HepG2 (cell line): ENCODE measurements around the gene SH3GL1. TPM values are rescaled to one million over a fixed set of nuclear protein-coding genes. Genes with fewer than 3 reads are reported as not detected.
A peak's percentile ranks its signal among the peaks of the same experiment; 100 is the strongest.

ENCODE experiments used
- BCL6 ChIP-seq: IDR thresholded peaks from 2 replicates; pipeline ENCODE4 v1.6.1; 2016; ENCODE audit warnings: missing genetic modification reagents, missing compliant biosample characterization
- CBFB ChIP-seq: sonication (generic); formaldehyde crosslinking; IDR thresholded peaks from 2 replicates; pipeline ENCODE4 v1.4.0; 2020; ENCODE audit warnings: missing genetic modification reagents
- CEBPB ChIP-seq: IDR thresholded peaks from 2 replicates; pipeline ENCODE4 v1.6.1; 2011; ENCODE audit warnings: low read depth, low read length, improper control_type of control experiment, borderline replicate concordance
- CHD2 ChIP-seq: IDR thresholded peaks from 2 replicates; pipeline ENCODE4 v1.6.1; 2011; ENCODE audit warnings: low read depth, low read length, improper control_type of control experiment
- DR1 ChIP-seq: sonication (generic); formaldehyde crosslinking; IDR thresholded peaks from 2 replicates; pipeline ENCODE4 v1.8.0; 2021; ENCODE audit warnings: mild to moderate bottlenecking, missing genetic modification reagents, inconsistent platforms
- GLI4 ChIP-seq: sonication (generic); formaldehyde crosslinking; IDR thresholded peaks from 2 replicates; pipeline ENCODE4 v1.5.1; 2020; ENCODE audit warnings: missing genetic modification reagents, mild to moderate bottlenecking, moderate library complexity, borderline replicate concordance
- HMG20B ChIP-seq: conservative IDR thresholded peaks from 2 replicates; pipeline ENCODE4 v1.6.1; 2016; ENCODE audit warnings: missing genetic modification reagents, missing compliant biosample characterization
- HMGA1 ChIP-seq: sonication (generic); formaldehyde crosslinking; conservative IDR thresholded peaks from 2 replicates; pipeline ENCODE4 v1.4.0; 2020; ENCODE audit warnings: missing genetic modification reagents
- HOXA5 ChIP-seq: sonication (generic); formaldehyde crosslinking; IDR thresholded peaks from 2 replicates; pipeline ENCODE4 v1.4.0; 2020; ENCODE audit warnings: missing genetic modification reagents
- KDM3A ChIP-seq: IDR thresholded peaks from 2 replicates; pipeline ENCODE4 v1.6.1; 2018; ENCODE audit warnings: low read depth, missing compliant biosample characterization
- MAFK ChIP-seq, 2 experiments: IDR thresholded peaks in 1 of 2; conservative IDR thresholded peaks in 1 of 2; 2 replicates each; pipeline ENCODE4 v1.6.1; 2011; ENCODE audit warnings: improper control_type of control experiment in 2 of 2, low read length in 2 of 2
- NFE2L2 ChIP-seq: fragments of 150-350 bp; IDR thresholded peaks from 2 replicates; pipeline ENCODE4 v1.6.1; 2014; ENCODE audit warnings: low read length
- NR3C1 ChIP-seq: sonication (generic); formaldehyde crosslinking; IDR thresholded peaks from 2 replicates; pipeline ENCODE4 v1.4.0; 2020; ENCODE audit warnings: missing genetic modification reagents
- SOX6 ChIP-seq, 2 experiments: fragments of 450-650 bp in 1 of 2; sonication (generic) in 1 of 2; formaldehyde crosslinking in 1 of 2; IDR thresholded peaks; 2 replicates each; pipeline versions ENCODE4 v1.4.0 to v1.6.1; 2017 to 2020; ENCODE audit warnings: antibody characterized with exemption in 1 of 2, mild to moderate bottlenecking in 1 of 2, missing genetic modification reagents in 1 of 2
- SRSF4 ChIP-seq: fragments of 200-400 bp; formaldehyde crosslinking; IDR thresholded peaks from one replicate; pipeline ENCODE4 v1.6.1; 2018; ENCODE audit warnings: mild to moderate bottlenecking, low read depth, low read length, moderate library complexity; ENCODE audit not compliant: poor library complexity, severe bottlenecking
- U2AF1 ChIP-seq: fragments of 200-400 bp; formaldehyde crosslinking; optimal IDR thresholded peaks from 2 replicates; pipeline ENCODE3; 2017; ENCODE audit warnings: mild to moderate bottlenecking, low read depth, low read length
- ZMYM3 ChIP-seq: sonication (generic); formaldehyde crosslinking; IDR thresholded peaks from 2 replicates; pipeline ENCODE4 v1.5.1; 2020; ENCODE audit warnings: mild to moderate bottlenecking, missing genetic modification reagents
- ZNF776 ChIP-seq: sonication (generic); formaldehyde crosslinking; IDR thresholded peaks from 2 replicates; pipeline ENCODE4 v1.4.0; 2020; ENCODE audit warnings: mild to moderate bottlenecking, missing genetic modification reagents
- polyA plus RNA-seq, 8 experiments: library from polyadenylated mRNA; depleted of rRNA in 3 of 8; stranded (reverse) in 7 of 8; unstranded in 1 of 8; fragments of >200 nt; fragmentation: Illumina TruSeq in 4 of 8; extraction: Trizol in 4 of 8; gene quantifications; 2 replicates each; pipeline versions ENCODE4 v1.2.1 to v1.2.3, GENCODE V29; 2011 to 2016; ENCODE audit warnings: low read depth in 4 of 8, missing spikeins in 1 of 8, mixed read lengths in 1 of 8; ENCODE audit not compliant: insufficient read depth in 1 of 8
- total RNA-seq, 5 experiments: library from RNA; depleted of rRNA; stranded (reverse); fragments of >200 nt; fragmentation: Illumina TruSeq; extraction: Trizol; gene quantifications; 2 replicates each; pipeline ENCODE4 v1.2.3, GENCODE V29; 2016; ENCODE audit warnings: low read depth in 1 of 5
- TF ChIP-seq, protein P1 (sequence below): IDR thresholded peaks from 2 replicates; pipeline ENCODE4 v1.6.1; 2012; ENCODE audit warnings: low read depth, low read length, improper control_type of control experiment
- TF ChIP-seq, protein P2 (sequence below): sonication (generic); formaldehyde crosslinking; IDR thresholded peaks from 2 replicates; pipeline ENCODE4 v1.8.0; 2022; ENCODE audit warnings: mild to moderate bottlenecking, missing genetic modification reagents, borderline replicate concordance
- TF ChIP-seq, protein P3 (sequence below): sonication (generic); formaldehyde crosslinking; conservative IDR thresholded peaks from 2 replicates; pipeline ENCODE4 v1.8.0; 2022; ENCODE audit warnings: mild to moderate bottlenecking, moderate library complexity, missing genetic modification reagents
- TF ChIP-seq, protein P4 (sequence below): sonication (generic); formaldehyde crosslinking; IDR thresholded peaks from 2 replicates; pipeline ENCODE4 v1.5.0; 2020; ENCODE audit warnings: mild to moderate bottlenecking, missing genetic modification reagents, moderate library complexity

SH3GL1 gene
- total and polyA plus RNA-seq, 2 of the 13 experiments (the other 11 are each of a cell fraction or from before 2014, with no cell fraction given): 33.0 to 45.1 TPM

DNA sequence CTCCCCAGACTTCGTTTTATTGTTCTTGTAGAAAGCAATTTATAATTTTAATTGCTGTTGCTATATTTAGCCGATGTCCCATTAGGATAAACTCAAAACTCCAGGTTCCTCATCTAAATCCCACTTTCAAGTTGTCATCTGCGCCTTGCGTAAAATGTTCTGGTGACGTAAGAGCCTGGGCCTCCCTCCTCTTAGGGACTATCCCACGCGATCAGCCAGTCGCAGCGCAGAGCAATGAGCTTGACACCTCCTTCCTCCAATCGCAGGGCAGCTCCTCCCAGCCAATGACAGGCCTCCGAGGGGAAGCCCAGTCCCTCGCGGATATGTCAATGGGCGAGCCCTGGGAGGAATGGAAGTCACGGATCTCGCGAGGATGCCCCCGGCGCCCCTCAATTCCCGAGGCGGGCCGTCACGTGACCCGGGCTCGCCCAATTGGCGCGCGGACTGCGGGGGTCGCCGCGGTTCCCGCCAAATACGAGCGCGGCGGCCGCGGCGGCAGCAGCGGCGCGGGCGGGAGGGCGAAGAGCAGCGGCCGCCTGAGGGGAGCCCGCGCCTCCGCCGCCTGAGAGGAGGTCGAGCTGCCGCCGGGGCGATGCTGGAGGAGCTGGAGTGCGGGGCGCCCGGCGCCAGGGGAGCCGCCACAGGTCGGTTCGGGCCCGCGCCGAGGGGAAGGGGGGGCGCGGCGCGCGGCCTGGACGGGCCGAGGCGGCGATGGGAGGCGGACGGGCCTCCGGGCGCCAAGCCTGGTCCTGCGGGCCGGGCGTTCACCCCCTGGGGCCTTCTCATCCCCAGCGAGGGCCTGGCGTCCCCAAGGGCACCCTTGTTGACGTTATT, 2.0 kb upstream of the SH3GL1 start, which contains the start of gene CHAF1A (continued):
- TF ChIP-seq MAFK (conservative IDR thresholded peaks at IDR 0.05 in 1 of 2, IDR thresholded peaks at IDR 0.05 in 1 of 2; ENCODE audit: low read length in 2 of 2) (no peak), NFE2L2 (no peak), SRSF4 (no peak), CEBPB (peak; percentile 93), HMGA1 (CRISPR knock-in tag) (no peak), ZMYM3 (CRISPR knock-in tag) (no peak), NR3C1 (no peak), KDM3A (CRISPR knock-in tag) (no peak), CBFB (no peak), U2AF1 (no peak), ZNF776 (CRISPR knock-in tag) (peak; percentile 79; the same call in 1 of the 2 replicates), DR1 (CRISPR knock-in tag) (no peak; the same call in 1 of the 2 replicates), SOX6 (IDR thresholded peaks at IDR 0.05) (no peak), SOX6 (CRISPR knock-in tag; IDR thresholded peaks at IDR 0.05) (no peak), GLI4 (CRISPR knock-in tag) (no peak), HOXA5 (CRISPR knock-in tag) (no peak), BCL6 (CRISPR knock-in tag) (no peak), CHD2 (peak; percentile 100), HMG20B (CRISPR knock-in tag) (no peak)
- TF ChIP-seq, protein P1, sequence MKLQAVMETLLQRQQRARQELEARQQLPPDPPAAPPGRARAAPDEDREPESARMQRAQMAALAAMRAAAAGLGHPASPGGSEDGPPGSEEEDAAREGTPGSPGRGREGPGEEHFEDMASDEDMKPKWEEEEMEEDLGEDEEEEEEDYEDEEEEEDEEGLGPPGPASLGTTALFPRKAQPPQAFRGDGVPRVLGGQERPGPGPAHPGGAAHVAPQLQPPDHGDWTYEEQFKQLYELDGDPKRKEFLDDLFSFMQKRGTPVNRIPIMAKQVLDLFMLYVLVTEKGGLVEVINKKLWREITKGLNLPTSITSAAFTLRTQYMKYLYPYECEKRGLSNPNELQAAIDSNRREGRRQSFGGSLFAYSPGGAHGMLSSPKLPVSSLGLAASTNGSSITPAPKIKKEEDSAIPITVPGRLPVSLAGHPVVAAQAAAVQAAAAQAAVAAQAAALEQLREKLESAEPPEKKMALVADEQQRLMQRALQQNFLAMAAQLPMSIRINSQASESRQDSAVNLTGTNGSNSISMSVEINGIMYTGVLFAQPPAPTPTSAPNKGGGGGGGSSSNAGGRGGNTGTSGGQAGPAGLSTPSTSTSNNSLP: no peak
- TF ChIP-seq, protein P2, sequence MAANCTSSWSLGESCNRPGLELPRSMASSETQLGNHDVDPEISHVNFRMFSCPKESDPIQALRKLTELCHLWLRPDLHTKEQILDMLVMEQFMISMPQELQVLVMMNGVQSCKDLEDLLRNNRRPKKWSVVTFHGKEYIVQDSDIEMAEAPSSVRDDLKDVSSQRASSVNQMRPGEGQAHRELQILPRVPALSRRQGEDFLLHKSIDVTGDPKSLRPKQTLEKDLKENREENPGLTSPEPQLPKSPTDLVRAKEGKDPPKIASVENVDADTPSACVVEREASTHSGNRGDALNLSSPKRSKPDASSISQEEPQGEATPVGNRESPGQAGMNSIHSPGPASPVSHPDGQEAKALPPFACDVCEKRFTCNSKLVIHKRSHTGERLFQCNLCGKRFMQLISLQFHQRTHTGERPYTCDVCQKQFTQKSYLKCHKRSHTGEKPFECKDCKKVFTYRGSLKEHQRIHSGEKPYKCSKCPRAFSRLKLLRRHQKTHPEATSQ (CRISPR knock-in tag): no peak
- TF ChIP-seq, protein P3, sequence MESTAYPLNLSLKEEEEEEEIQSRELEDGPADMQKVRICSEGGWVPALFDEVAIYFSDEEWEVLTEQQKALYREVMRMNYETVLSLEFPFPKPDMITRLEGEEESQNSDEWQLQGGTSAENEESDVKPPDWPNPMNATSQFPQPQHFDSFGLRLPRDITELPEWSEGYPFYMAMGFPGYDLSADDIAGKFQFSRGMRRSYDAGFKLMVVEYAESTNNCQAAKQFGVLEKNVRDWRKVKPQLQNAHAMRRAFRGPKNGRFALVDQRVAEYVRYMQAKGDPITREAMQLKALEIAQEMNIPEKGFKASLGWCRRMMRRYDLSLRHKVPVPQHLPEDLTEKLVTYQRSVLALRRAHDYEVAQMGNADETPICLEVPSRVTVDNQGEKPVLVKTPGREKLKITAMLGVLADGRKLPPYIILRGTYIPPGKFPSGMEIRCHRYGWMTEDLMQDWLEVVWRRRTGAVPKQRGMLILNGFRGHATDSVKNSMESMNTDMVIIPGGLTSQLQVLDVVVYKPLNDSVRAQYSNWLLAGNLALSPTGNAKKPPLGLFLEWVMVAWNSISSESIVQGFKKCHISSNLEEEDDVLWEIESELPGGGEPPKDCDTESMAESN (CRISPR knock-in tag): peak; percentile 86
- TF ChIP-seq, protein P4, sequence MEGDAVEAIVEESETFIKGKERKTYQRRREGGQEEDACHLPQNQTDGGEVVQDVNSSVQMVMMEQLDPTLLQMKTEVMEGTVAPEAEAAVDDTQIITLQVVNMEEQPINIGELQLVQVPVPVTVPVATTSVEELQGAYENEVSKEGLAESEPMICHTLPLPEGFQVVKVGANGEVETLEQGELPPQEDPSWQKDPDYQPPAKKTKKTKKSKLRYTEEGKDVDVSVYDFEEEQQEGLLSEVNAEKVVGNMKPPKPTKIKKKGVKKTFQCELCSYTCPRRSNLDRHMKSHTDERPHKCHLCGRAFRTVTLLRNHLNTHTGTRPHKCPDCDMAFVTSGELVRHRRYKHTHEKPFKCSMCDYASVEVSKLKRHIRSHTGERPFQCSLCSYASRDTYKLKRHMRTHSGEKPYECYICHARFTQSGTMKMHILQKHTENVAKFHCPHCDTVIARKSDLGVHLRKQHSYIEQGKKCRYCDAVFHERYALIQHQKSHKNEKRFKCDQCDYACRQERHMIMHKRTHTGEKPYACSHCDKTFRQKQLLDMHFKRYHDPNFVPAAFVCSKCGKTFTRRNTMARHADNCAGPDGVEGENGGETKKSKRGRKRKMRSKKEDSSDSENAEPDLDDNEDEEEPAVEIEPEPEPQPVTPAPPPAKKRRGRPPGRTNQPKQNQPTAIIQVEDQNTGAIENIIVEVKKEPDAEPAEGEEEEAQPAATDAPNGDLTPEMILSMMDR (CRISPR knock-in tag): no peak
